ENCODE results near the gene SHANK2.

DNA sequence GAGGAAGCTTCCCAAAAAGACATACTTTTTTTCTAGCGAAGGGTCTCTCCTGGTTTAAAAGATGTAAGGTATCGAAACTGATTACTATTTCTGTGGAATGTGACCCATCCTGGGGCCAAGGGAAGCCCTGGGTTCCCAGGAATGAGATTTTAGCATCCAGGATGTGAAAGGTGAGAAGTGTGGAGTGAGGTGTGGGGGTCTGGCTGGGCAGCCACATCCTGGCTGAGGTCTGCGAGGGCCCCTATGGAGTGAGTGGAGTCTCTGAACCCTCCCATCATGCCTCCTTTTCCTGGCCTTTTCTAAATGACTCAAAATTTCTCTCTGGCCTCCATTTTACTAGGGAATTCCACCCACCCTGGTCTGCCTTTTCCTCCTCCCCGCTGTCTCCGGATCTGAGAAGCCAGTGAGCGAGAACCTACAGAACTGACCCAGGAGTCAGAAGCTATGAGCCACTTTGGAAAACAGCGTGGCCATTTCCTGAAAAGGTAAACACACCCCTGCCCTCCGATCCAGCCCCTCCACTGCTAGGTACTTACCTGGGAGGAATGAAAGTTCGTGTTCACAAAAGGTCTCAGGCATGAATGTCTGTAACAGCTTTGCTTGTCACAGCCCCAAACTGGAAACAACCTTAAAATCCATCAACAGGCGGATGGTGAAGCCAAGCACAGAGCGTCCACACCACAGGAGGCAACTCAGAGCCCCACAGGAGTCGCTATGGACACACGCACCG, 27.7 kb upstream of the SHANK2 start:
- TF ChIP-seq, protein P1, sequence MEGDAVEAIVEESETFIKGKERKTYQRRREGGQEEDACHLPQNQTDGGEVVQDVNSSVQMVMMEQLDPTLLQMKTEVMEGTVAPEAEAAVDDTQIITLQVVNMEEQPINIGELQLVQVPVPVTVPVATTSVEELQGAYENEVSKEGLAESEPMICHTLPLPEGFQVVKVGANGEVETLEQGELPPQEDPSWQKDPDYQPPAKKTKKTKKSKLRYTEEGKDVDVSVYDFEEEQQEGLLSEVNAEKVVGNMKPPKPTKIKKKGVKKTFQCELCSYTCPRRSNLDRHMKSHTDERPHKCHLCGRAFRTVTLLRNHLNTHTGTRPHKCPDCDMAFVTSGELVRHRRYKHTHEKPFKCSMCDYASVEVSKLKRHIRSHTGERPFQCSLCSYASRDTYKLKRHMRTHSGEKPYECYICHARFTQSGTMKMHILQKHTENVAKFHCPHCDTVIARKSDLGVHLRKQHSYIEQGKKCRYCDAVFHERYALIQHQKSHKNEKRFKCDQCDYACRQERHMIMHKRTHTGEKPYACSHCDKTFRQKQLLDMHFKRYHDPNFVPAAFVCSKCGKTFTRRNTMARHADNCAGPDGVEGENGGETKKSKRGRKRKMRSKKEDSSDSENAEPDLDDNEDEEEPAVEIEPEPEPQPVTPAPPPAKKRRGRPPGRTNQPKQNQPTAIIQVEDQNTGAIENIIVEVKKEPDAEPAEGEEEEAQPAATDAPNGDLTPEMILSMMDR (IDR thresholded peaks at IDR 0.05; ENCODE audit: poor library complexity, severe bottlenecking): no peak
- no peak for TF ChIP-seq RAD21 (conservative IDR thresholded peaks at IDR 0.05)
- no peak for TF ChIP-seq EP300 (conservative IDR thresholded peaks at IDR 0.05; ENCODE audit: poor library complexity, severe bottlenecking)
